ENCODE measurements around the gene ALMS1.
"Not testable (repeated sequence)": the region's sequence is repeated elsewhere in the genome, so short reads cannot be mapped to it uniquely, and the experiment has no call there.

ALMS1 gene, protein sequence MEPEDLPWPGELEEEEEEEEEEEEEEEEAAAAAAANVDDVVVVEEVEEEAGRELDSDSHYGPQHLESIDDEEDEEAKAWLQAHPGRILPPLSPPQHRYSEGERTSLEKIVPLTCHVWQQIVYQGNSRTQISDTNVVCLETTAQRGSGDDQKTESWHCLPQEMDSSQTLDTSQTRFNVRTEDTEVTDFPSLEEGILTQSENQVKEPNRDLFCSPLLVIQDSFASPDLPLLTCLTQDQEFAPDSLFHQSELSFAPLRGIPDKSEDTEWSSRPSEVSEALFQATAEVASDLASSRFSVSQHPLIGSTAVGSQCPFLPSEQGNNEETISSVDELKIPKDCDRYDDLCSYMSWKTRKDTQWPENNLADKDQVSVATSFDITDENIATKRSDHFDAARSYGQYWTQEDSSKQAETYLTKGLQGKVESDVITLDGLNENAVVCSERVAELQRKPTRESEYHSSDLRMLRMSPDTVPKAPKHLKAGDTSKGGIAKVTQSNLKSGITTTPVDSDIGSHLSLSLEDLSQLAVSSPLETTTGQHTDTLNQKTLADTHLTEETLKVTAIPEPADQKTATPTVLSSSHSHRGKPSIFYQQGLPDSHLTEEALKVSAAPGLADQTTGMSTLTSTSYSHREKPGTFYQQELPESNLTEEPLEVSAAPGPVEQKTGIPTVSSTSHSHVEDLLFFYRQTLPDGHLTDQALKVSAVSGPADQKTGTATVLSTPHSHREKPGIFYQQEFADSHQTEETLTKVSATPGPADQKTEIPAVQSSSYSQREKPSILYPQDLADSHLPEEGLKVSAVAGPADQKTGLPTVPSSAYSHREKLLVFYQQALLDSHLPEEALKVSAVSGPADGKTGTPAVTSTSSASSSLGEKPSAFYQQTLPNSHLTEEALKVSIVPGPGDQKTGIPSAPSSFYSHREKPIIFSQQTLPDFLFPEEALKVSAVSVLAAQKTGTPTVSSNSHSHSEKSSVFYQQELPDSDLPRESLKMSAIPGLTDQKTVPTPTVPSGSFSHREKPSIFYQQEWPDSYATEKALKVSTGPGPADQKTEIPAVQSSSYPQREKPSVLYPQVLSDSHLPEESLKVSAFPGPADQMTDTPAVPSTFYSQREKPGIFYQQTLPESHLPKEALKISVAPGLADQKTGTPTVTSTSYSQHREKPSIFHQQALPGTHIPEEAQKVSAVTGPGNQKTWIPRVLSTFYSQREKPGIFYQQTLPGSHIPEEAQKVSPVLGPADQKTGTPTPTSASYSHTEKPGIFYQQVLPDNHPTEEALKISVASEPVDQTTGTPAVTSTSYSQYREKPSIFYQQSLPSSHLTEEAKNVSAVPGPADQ (N-terminal part only)

DNA sequence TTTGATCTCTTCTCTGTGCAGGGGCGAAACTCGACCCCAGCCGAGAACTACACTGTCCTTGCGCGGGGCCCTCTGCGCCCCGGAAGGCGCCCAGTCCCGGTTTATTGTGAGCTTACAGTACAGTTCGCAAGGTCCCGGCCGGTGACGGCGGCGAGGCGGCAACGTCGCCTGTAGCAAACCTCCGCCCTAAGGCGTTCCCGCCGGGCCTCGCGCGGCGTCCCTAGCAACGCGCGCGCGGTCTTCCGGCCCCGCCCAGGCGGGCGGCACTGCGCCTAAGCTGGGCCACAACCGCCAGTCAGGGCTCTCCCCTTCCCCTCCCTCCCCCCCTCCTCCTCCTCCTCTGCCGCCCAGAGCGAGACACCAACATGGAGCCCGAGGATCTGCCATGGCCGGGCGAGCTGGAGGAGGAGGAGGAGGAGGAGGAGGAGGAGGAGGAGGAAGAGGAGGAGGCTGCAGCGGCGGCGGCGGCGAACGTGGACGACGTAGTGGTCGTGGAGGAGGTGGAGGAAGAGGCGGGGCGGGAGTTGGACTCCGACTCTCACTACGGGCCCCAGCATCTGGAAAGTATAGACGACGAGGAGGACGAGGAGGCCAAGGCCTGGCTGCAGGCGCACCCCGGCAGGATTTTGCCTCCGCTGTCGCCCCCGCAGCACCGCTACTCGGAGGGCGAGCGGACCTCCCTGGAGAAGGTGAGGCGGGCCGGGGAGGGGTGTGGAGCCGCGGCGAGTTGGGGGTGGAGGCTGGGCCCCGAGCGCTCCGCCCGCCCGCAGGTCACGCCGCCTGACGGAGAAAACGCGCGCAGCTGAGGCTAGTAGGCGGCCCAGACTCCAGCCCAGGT, at the start of gene ALMS1:
Gene ALMS1, plus strand, starts transcription at position 333 of the 838 bp plus-strand sequence. Its CDS starts 33 bp downstream, at position 366.
- no peak for FAIRE-seq

DNA sequence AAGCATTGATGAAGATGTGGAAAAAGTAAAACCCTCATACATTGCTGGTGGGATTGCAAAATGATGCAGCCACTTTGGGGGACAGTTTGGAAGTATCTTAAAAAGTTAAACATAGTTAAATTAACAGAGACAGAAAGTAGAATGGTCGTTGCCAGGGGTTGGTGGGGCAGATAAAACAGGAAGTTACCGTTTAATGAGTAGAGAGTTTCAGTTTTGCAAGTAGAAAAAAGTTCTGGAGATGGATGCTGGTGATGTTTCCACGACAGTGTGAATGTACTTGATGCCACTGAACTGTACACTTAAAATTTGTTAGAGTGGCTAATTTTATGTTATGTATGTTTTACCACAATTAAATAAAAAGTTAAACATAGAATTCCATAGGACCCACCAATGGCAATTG, 47.8 kb upstream of the ALMS1 start:
- no peak for FAIRE-seq

GRCh38 chr2:73339201-73339600, 46.4 kb upstream of the ALMS1 start:
- FAIRE-seq, result no peak

DNA sequence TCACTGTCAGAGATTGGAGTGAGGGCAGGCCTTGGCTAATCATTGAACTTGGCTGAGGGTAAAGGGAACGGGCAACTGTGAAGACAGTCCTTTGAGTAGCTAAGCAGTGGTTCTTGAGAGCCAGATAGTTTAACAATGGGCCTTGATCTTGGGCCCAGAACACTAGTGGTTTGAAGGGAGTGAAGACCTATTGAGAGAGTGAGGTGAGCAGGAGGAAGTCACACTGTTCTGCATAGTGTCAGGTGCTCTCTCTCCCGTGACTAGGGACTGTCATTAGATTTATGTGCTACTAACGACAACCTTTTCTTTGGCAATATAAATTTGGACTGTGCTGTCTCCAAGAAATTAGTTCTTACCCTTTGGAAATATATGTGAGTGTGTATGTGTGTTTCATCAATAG, 44.6 kb upstream of the ALMS1 start:
- FAIRE-seq, result no peak

DNA sequence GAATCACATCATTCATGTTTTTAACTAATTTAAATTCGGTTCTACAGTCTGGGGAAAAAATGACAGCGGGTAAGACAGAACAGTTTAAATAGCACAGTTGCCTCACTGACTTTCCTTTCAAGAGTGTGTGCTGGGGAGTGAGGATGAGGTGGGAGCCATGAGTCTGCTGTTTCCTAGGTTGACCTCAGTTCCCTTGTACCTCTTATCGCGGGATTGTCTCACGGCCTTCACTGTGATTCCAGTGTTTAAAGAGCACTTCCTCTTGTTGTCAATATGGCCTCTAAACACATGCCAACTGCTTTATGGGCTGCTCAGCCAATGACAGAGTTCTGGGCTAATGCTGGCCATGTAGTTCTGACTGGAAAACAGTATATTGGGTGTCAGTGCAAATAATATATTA, 41.6 kb upstream of the ALMS1 start:
- FAIRE-seq, result no peak

GRCh38 chr2:73344747-73345146, 40.9 kb upstream of the ALMS1 start:
- not testable (repeated sequence) for FAIRE-seq

DNA sequence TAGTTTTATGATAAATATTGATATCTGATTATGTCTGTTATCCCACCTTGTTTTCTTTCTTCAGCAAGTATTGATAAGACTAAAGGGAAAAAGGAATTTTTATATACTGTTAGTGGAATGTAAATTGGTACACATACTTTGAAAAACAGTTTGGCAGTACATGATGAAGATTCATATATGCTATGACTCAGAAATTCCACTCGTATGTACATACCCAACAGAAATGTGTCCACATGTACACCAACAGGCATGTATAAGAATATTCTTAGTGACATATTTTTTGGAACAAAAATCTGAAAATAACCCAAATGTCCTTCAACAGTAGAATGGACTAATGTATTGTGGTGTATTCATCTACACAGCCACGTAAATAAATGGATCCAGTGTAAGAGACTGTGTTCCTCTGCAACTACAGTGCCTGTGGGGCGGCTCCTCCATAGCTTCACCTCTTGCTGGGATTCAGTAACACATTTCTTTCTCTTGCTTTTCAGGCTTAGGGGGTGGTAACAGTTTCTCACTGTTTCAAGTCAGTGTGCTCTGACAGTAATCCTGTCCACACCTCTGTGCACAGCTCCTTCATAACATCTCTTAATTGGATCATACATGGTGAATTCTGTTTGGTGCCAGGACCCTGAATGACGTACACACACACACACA, 35.5 kb upstream of the ALMS1 start:
- FAIRE-seq, result no peak

DNA sequence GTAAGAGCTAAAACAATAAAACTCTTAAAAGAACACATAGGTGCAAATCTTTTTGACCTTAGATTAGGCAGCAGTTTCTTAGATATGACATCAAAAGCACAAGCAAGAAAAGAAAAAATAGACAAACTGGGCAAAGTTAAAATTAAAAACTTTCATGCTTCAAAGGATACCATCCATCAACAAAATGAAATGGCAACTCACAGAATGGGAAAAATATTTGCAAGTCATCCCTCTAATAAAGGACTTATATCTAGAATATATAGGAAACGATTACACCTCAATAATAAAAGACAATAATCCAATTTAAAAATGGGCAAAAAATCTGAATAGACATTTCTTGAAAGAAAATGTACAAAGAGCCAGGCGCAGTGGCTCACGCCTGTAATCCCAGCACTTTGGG, 29.5 kb upstream of the ALMS1 start:
- no peak for FAIRE-seq

DNA sequence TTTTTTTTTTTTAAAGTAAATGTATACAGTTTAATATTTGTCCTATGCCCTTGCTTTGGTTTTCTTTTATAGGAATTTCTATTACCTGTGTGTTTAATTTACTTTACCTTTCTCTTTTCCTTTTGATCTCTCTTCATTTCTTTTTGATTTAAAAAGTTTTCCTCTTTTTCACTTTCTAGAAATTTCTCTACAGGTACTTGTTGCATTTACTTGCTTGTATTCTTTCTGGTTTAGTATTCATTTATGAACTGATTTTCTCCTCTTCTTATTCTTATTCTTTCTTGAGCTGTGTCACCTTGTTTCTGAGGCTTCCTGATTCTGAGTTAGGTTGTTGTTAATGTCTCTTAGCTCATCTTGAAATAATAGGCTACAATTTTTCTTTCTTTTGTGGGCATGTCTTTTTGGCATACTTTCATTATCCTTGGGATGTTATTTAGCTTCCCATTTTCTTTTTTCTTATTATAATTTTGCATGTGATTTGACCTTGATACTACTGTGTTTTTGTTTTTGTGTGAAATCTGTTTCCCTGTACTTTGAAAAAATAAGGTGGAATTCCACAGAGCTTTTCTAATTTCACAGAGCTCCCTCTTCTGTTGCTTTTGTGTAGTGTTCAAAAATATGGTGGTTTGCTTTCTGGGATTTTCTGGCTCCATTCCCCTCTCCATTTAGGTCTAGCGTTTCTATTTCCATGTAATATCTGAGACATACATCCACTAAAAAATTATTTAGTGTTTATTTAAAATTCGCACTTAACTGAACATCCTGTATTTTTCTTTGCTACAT, 25.5 kb upstream of the ALMS1 start:
- peak; percentile 97 for FAIRE-seq

- no peak for FAIRE-seq
Observed at GRCh38 chr2:73366060-73366459, 19.6 kb upstream of the ALMS1 start.

- FAIRE-seq, result no peak
Observed at GRCh38 chr2:73368781-73369180, 16.9 kb upstream of the ALMS1 start.

DNA sequence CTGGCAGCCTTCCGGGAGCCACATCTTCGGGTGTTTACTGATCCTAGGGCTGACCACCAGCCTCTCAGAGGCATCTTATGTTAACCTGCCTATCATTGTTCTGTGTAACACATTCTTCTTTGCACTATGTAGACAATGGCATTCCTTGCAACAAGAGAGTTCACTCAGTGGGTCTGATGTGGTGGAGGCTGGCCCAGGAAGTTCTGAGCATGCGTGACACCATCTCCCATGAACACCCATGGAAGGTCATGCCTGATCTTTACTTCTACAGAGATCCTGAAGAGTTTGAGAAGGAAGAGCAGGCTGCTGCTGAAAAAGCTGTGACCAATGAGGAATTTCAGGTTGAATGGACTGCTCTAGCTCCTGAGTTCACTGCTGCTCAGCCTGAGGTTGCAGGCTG, 15.3 kb upstream of the ALMS1 start:
- no peak for FAIRE-seq

DNA sequence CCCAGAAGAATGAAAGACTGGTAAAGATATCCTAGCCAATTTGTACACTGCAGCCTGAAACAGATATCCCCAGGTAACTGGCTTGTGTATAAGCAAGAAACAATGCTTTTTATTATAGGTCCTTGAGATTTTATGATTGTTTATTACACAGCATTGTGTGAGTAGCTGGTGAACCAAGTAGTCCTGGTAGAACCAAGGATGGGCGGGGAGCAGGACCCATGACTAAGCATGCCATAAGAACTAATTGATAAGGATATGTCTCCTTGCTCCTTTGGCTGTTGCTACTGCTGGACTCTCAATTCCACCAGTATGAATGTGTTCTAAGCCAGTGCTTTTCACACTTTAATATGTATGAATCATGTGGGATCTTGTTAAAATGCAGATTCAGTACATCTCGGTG, 12.3 kb upstream of the ALMS1 start:
- FAIRE-seq, result no peak

- FAIRE-seq, result no peak
Observed at GRCh38 chr2:73374269-73374668, 11.4 kb upstream of the ALMS1 start.

DNA sequence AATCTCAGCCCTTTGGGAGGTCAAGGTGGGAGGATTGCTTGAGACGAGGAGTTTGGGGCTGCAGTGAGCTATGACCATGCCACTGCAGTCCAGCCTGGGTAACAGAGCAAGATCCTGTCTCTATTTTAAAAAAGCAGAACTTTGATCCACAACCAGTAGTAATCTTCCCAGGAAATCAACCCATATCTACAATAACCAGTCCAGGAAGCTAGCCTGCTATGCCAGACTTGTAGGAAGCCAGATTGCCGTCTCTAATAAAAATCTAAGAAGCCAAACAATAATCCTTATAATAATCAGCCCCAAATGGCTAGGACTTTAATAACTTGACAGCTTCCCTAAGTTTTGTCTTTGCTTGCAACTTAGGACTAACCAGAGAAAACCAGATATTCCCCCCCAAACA, 9.0 kb upstream of the ALMS1 start:
- FAIRE-seq, result no peak

GRCh38 chr2:73383036-73383435, 2.6 kb upstream of the ALMS1 start:
- no peak for FAIRE-seq

- no peak for FAIRE-seq
Observed at GRCh38 chr2:73385123-73385503, 523 bp upstream of the ALMS1 start.

DNA sequence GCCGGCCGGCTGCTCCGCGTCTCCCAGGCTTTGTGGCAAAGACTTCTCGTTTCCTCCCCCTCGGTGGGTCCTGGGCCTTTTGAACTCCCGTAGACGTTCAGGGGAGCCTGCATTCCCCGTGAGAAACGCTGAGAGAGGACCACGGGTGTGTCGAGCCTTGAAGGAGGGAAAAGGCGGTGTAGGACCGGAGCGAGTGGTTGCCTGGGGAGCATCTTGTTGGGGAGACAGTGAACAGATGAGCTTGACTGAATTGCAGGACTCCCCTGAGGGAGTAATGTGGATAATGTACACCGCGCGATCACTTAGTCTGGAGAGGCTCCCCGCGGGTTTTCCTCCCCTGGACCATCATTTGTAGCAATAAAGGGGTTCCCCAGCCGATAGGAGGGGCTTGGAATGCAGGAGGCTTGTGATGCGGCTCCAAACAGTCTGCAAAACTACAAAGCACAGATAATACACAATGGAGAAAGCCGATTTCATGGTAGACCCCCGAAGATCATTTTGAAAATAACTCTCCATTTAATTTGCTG, 769 bp downstream of the ALMS1 start:
- no peak for FAIRE-seq

DNA sequence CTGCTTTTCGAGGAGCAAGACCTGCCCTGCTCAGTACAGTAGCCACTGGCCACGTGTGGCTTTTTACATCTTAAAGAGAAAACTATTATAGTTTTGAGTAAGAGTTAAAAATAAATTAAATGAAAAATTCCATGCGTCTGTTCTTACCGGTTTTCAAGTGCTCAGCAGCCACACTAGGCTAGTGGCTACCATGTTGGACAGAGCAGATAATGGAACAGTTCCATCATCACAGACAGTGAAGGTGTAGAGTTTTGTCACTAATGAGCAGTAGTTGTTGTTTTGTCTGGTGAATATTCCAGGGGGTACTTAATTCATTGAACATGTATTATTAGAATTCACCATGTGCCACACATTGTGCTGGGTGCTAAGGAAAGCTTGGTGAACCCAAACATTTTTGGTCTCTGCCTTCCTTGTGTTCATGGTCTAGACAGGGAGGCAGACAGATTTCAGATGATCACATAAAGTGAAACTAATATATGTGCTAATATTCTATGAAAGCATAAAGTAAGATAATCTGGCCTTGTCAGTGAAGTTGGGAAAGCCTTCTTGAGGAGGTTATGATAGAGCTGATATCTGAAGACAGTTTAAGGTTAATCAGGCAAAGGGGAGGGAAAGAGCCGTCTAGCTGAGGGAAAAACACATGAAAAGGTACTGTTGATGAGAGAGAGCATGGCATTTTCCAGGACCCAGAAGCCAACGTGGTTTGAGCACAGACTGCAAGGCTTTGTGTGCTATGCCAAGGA, 1.4 kb downstream of the ALMS1 start:
- FAIRE-seq, result no peak
